Fibroblast of skin of right quadriceps (primary cell): Measurements from ENCODE around the gene SH3RF1.
"Not testable (repeated sequence)": the region's sequence is repeated elsewhere in the genome, so short reads cannot be mapped to it uniquely, and the experiment has no call there.

Experiments
- DNase-seq: peaks from one replicate; pipeline ENCODE4 v3.0.0-alpha.2; 2013

SH3RF1 gene

GRCh38 chr4:169200361-169201030 lies 70.3 kb downstream of the SH3RF1 start:
- no peak for DNase-seq

- no peak for DNase-seq
Measured at GRCh38 chr4:169199184-169199583, 71.6 kb downstream of the SH3RF1 start.

GRCh38 chr4:169198167-169198566 lies 72.6 kb downstream of the SH3RF1 start:
- no peak for DNase-seq

- not testable (repeated sequence) for DNase-seq
Measured at GRCh38 chr4:169197206-169197605, 73.5 kb downstream of the SH3RF1 start.

GRCh38 chr4:169195032-169195431 lies 75.7 kb downstream of the SH3RF1 start:
- no peak for DNase-seq

- not testable (repeated sequence) for DNase-seq
Measured at GRCh38 chr4:169189968-169190367, 80.8 kb downstream of the SH3RF1 start.

- DNase-seq, result no peak
Measured at GRCh38 chr4:169189372-169189771, 81.4 kb downstream of the SH3RF1 start.

GRCh38 chr4:169188204-169188603 lies 82.6 kb downstream of the SH3RF1 start:
- no peak for DNase-seq

- DNase-seq, result no peak
Measured at GRCh38 chr4:169185133-169185956, 85.4 kb downstream of the SH3RF1 start.

GRCh38 chr4:169184686-169185085 lies 86.1 kb downstream of the SH3RF1 start:
- DNase-seq, result no peak

- DNase-seq, result peak; percentile 28
Measured at GRCh38 chr4:169184236-169184635, 86.5 kb downstream of the SH3RF1 start.

GRCh38 chr4:169183581-169183980 lies 87.2 kb downstream of the SH3RF1 start:
- DNase-seq, result no peak

GRCh38 chr4:169179609-169180521 lies 90.9 kb downstream of the SH3RF1 start:
- no peak for DNase-seq

GRCh38 chr4:169178092-169178491 lies 92.7 kb downstream of the SH3RF1 start:
- not testable (repeated sequence) for DNase-seq

GRCh38 chr4:169175476-169175875 lies 95.3 kb downstream of the SH3RF1 start:
- no peak for DNase-seq

GRCh38 chr4:169175035-169175434 lies 95.7 kb downstream of the SH3RF1 start:
- DNase-seq, result no peak

- DNase-seq, result no peak
Measured at GRCh38 chr4:169174247-169174646, 96.5 kb downstream of the SH3RF1 start.

GRCh38 chr4:169167957-169168858 lies 102.5 kb downstream of the SH3RF1 start:
- DNase-seq, result no peak

GRCh38 chr4:169164669-169165415 lies 105.9 kb downstream of the SH3RF1 start:
- DNase-seq, result peak; percentile 82

GRCh38 chr4:169163947-169164668 lies 106.6 kb downstream of the SH3RF1 start:
- no peak for DNase-seq

GRCh38 chr4:169163495-169163894 lies 107.3 kb downstream of the SH3RF1 start:
- DNase-seq, result peak; percentile 19
